Globus pallidus (tissue), 1 donor: ENCODE measurements around the gene MYBPH.

Experiments used
- DNase-seq: peaks from one replicate; pipeline ENCODE4 v3.0.0-alpha.2; 2015; ENCODE audit warnings: low spot score

Gene MYBPH

DNA sequence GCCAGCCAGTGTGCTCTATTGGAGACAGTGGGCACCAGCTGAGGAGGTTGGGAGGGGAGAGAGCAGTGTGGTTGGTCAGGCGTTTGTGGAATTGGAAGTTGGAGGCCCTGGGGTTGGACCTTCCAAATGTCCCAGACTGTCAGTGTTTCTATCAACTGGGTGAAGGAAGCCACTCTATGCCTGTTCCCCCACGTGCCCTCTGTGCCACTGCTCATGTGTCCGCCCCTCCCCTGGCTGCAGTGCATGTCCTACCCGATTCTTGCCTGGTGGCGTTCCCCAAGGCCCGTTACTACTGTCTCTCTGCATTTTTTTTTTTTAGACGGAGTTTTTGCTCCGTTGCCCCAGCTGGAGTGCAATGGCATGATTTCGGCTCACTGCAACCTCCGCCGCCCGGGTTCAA is 27.0 kb downstream of the MYBPH start:
- DNase-seq: no peak

DNA sequence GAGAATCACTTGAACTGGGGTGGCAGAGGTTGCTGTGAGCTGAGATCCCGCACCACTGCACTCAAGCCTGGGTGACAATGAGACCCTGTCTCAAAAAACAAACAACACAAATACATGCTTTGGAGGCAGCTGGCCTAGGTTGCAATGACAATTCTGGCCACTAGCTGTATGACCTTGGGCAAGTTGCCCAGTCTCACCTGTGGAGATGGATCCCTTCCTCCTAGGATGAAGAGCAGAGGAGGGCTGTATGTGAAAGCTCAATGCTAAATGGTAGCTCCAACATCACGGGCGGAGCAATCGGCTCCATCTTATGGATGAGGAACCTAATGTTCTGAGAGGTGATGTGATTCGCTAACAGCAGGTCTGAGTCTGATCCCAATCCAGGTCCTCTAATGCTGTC is 27.5 kb downstream of the MYBPH start:
- DNase-seq: no peak

DNA sequence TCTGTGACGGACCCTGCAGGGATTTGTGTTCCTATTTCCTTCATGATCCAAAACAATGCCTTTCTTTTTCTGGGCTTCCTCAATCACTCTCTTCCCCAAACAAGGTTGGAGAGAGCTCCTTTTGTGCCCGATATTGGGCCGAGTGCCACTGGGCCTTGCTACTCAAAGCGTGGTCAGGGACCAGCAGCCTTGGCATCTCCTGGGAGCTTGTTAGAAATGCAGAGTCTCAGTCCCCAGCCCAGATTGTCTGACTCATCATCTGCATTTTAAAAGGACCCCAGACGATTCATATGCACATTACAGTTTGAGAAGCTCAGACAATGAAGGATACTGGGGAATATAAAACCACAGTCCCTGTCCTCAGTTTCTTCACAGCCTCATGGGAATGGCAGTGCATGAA is 28.2 kb downstream of the MYBPH start:
- DNase-seq: peak; percentile 87

DNA sequence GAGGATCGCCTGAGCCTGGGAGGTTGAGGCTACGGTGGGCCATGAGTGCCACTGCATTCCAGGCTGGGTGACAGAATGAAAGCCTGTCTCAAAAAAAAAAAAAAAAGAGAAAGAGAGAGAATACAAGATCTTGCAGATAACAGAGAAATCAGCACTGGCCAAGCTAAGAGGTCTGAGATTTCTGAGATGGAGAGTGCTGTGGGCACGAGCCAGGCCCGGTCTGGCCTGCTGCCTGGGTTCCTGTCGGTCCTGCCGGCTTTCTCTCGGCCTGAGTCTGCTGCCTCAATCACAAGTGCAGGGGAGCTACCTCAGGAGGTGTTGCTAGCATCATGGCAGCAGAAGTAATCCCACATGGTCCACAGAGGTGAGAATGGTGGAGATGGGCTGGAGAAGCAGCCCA is 29.1 kb downstream of the MYBPH start:
- no peak for DNase-seq

DNA sequence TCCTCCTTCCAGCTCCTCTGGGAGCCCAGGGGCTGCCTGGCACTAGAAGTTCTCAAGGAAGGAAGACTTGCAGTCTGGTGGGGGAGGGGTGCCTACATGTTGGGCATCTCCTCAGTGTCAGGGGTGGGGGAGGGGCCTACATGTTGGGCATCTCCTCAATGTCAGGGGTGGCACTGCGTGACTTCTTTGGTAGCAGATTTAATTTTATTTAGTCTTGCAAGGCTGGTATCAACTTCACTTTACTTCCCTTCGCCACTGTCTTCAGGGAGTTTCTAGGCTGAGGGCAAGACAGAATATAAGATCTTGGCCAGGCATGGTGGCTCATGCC is 29.6 kb downstream of the MYBPH start:
- no peak for DNase-seq

DNA sequence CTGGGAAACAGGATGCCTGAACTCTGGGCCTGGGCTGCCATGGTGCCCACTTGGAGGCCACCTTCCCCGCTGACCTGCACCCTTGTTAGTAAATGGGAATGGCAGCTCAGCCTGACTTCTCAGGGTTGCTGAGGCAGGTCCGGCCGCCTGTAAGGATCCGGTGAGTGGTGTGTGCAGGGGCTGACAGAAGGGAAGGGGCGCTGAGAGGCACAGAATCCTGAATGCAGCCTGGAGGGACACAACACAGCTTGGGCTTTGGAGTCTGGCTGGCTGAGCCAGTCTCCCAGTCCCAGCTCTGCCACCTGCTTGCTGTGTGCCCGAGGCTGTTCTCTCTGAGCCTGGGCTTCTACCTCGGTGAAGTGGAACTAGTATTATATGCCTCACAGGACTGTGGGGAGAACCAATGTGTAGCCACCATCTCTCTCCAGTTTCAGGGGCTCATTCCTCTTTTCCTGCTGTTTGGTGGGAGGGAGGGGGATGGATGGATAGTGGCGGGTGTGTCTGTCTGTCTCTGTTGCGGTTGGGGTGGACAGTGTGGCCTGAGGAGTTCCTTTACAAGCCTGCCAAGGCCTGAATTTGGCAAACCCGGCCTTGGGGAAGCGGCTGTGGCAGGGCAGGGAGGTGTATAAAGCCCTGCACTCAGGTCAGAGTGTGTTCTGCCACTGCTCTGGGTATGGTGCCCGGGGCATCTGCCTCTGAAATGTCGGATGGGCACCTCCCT is 30.1 kb downstream of the MYBPH start:
- no peak for DNase-seq

DNA sequence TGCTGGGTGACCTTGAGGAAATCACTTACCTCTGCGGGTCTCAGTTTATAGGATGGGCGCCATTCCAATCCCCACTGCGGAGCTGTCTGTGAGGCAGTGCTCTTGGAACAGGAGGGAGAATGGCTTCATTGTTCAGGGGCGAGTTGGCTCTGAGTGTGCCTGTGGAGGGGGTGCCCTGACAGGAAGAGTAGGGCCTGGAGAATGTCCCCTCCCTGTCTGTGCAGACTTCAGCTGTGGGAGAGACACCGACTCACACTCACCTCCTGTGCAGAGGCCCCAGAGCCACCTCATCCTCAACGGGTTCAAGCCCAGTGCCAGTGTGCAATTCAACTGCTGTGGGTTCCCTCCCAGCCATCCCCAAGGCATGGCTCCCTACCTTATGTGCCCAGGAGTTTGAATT is 31.0 kb downstream of the MYBPH start:
- peak; percentile 97 for DNase-seq

DNA sequence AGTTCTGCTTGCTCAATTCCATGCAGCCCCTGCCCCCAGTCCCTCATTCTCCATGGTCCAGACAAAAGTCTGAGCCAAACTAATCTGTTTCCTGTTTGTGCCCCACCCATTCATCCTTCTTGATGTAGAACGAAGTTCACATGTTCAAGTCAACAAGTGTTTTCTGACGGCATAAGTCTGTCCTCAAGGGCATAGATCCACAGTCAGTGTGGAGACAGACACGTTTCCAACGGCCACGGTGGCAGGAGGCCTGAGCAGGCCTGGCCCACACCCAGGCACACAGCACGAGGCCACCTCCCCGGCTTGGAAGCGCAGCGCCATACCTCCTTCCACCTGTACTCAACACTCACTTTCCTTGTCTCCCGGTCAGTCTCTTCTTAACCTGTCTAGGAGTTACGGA is 32.0 kb downstream of the MYBPH start:
- no peak for DNase-seq

DNA sequence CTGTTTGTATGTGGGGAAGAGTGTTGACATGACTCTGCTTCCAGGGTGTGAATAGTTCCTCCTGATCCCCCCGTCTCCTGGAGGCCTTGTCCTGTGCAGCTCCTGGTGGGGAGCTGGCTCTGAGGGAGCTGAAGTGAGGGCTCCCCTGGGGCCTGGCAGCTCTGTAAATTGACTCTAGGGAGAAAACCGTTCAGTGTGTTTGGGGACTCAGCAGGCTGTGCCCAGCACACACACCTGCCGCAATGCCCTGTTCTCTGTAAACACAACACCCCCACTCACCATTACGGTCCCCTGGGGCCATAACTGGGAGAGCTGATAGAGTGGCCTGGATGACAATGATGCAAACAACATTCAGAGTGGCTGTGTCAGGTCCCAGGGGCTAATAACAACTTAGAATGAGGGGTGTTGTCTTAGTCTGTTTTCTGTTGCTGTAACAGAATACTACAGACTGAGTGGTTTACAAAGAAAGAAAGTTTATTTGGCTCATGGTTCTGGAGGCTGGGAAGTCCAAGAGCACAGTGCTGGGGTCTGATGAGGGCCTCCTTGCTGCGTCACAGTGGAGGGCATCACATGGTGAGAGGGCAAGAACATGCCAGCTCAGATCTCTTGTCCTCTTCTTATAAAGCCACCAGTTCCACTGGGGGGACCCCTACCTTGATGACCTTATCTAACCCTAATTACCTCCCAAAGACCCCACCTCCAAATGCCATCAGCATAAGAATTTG is 32.8 kb downstream of the MYBPH start:
- DNase-seq: no peak

DNA sequence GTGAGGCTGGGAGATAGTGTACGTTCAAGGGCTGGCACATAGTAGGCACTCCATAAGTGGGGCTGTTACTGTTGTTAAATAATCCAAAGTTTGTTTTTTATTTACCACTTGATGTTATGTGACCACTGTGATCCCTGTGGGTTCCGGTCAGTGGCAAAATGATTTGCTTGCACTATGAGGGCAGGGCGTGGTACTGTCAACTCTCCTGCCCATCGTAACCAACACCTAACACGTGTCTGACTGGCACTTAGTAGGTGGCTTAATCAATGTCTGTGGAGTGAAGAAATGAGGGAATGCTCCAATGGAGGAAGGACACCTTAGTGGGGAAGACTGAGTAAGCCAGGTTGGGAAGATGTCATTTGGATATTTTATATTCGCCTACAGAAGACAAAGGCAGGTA is 33.5 kb downstream of the MYBPH start:
- DNase-seq: no peak

DNA sequence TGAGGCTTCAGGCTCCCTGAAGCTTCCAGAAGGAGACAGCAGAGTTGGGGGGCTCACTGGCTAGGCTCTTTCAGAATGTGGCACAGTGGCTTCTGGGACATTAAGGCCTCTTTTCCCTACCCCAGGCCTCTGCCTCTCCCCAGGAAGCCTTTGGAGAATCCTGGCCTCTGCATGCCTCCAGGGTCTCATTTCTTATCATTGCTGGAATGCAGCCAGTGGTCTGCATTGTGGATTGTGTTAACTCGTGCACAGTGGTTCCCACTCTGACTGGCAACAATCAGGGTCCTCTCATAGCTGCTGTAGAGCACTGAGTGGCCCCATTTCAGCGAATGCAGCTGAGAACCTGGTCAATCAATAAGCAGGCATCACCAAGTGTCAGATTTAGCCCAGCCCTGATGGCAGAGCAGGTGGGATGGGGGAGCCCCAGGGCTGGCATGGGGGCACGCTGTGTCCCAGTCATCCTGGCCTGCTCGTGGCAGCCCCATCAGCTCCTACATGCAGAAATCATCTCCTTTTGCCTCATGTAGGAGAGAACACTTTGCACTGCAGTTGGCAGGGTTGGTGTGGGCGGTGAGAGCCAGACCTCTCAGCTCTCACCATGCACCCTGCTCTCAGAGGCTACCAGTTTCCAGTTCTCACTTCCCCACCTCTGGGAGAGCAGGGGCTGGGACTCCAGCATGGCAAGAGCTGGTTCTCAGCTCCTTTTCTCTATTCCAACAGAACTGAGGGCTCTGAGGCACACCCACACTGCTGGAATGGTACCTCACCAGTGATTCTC is 34.7 kb downstream of the MYBPH start:
- no peak for DNase-seq

DNA sequence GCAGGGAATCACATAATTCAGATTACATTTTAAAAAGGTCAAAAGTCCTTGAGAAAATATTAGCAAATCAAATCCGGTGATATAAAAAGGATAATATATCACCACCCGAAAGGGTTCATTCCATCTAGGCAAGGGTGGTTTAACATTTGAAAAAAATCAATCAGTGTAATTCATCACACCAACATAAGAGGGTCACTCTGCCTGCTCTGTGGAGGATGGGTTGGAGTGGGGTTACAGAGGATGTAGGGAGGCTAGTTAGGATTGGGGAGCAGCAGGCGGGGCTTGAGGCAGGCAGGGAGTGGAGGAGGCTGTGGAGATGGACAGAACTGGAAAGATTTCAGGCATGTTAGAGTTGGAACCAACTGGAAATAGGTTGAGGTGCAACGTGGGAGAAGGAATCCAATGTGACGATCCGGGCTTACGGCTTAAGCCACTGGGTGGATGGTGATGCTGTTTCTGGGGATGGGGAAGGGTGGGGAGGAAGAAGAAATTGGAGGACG is 35.6 kb downstream of the MYBPH start:
- no peak for DNase-seq

DNA sequence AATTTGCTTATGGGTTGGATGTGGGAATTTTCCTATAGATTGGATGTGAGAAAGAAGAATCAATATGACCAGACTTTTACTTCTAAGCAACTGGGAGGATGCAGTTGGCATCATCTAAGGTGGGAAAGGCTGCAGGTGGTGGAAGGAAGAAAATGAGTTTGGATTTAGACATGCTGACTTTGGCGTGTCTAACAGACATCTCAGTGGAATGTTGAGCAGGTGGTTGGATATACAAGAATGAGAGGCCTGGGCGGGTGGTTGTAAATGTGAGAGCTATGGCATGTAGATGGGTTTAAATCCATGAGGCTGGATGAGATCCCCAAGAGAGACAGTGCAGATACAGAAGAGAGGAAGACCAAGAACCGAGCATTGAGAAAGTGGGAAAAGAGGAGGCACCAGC is 37.6 kb downstream of the MYBPH start:
- DNase-seq: no peak

DNA sequence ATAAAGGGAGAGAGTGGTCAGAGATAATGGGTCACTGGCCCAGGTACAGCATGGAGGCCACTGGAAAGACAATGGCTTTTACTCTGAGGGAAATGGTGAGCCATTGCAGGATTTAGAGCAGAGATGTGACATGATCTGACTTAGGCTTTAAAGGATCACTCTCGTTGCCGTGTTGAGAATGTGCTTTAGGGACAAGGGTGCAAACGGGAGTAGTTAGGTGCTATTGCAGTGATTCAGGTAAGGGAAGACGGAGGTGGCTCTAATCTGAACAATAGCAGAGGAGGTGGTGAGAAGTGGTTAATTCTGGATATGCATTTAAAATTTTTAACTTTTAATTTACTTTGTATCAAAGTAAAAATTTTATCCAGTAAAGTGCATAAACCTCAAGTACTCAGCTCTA is 38.3 kb downstream of the MYBPH start:
- no peak for DNase-seq

DNA sequence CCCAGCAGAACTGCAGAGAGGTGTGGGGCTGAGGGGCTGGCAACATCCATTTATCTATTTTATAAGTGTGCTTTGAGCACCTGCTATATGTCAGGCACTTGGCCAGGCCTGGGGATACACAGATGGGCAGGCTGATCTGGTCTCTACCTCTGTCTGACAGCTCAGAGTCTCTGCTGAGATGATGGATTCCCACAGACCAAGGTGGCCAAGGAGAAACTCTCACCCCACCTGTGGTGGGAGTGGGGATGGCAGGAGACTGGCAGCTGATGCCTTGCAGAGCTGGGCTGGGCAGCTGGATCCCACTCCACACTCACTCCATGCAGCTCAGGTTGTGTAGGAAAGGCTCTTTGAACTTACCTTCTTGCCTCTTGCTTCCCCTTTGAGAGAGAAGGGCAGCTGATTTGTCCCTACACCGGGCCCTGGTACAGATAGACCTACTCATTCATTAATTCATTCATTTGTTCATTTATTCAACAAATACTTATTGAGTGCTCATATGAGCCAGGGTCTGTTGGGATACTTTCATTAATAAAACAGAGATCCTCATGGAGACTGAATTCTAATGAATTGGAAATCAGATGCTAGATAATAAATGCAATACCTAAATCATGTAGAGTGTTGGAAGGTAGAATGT is 39.1 kb downstream of the MYBPH start:
- no peak for DNase-seq

DNA sequence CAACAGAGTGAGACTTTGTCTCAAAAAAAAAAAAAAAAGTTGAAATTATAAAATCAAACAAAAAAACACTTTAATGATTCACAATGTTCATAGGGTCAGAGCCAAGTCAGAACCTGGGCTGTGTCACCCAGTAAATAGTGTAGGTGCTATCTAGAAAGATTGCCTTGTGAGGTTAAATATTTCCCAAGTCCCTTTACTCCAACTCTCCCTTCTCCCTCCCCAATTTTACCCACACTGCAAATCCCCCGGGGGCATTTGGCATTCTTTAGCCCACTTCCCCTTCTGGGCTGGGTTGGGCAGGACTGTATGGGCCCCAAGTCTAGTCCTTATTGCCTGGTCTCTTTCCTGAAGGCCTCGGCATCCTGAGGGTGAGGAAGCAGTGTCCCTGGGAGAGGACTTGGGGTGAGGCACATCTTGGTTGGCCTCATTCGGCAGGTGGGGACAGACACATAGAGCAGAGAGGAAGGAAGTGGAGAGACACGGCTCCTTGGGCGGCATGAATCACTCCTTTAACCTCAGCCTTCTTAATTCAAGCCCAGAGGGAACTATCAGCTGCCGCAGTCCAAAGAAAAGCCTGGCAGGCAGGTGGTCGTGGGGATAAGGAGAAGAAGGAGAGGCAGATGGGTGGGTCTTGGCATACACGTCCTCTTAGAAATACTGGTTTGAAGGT is 39.9 kb downstream of the MYBPH start:
- no peak for DNase-seq

DNA sequence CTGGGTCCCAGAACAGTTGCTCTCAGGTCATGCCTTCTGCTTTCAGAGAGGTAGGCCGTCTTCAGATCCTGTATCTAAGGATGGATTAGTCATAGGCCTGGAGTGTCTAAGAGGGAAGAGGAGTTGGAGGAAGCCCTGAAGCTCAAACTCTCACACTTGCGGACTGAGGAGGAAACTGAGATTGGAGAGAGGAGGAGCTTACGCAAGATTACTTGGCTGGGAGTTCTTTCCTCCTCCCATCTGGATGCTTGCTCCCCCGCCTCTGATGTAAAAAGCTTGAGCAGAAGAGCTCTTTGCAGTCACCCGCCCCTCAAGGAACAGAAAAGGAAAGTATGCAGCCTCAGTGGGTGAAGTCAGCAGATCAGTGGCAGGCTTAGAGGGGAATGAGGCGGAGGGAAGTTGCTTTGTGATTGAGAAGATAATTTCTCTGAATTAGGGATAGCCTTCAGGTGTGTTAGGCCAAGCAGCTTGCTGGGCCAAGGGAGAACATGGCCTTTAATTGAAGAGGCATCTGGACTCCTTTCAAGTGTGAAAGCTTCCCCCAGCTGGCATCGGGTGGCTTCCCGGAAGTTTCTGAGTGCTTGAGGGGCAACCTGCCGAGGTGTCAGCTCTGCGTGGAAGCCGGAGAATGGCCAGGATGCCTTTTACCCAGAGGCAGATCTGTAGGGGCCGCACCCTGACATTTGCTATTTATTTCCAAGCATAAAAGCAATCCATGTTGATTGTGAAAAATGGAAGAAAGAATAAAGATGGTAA is 41.5 kb downstream of the MYBPH start:
- DNase-seq: no peak

DNA sequence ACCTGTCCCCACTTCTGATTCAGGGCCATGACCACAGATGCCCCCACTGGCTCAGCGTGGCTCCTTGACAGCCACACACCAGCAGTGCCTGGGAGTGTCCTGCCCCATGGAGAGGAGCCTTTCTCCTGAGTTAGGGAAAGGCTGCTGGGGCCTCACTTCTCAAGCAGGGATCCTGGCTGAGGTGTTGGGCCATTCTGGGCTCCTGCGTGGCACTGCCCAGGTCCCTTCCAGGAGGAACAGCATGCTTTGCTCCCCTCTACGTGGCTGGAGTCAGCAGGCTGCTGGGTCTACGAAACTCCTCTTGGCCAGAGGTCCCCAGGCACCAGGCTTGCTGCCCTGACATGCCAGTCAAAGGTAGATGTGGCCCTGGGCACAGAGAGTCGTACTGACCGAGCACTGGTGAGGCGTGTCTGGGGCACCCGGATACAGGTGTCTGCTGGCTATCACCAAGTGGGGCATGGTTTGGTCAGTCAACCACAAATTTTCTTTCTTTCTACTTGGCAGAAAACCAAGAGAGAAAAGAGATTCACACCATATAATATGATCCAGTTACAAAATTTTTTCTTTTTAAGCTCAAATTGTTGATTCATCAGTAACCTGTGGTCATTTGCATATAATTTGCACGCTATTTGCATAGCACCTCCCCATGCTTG is 44.0 kb downstream of the MYBPH start:
- DNase-seq: no peak

DNA sequence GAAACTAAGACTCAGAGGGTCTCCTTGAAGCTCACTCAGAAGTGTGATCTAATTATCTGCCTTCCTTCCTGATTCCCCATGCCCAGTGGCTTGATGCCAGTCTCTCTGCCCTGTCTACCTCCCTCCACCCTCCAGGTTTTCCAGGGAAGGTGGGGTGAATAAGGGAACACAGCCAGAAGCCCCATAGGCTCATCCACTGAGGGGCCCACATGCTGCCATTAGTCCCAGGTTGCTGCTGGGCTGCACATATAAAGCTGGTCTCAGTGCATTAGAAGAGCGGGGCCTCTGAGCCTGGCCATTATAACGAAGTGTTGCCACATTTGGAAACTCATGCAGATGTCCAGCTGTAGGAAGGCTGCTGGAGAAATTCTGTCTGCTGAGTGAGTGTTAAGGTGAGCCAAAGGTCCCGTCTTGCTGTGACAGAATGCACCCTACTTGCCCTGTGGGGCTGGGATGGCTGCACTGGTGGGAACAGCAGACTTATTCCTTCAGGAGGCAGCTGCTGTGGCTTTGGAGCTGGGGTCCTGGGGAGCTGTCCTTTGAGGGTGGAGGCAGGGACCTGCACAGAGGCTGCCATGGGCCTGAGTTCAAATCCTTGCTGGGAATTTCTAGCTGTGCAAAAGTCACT is 45.2 kb downstream of the MYBPH start:
- no peak for DNase-seq

DNA sequence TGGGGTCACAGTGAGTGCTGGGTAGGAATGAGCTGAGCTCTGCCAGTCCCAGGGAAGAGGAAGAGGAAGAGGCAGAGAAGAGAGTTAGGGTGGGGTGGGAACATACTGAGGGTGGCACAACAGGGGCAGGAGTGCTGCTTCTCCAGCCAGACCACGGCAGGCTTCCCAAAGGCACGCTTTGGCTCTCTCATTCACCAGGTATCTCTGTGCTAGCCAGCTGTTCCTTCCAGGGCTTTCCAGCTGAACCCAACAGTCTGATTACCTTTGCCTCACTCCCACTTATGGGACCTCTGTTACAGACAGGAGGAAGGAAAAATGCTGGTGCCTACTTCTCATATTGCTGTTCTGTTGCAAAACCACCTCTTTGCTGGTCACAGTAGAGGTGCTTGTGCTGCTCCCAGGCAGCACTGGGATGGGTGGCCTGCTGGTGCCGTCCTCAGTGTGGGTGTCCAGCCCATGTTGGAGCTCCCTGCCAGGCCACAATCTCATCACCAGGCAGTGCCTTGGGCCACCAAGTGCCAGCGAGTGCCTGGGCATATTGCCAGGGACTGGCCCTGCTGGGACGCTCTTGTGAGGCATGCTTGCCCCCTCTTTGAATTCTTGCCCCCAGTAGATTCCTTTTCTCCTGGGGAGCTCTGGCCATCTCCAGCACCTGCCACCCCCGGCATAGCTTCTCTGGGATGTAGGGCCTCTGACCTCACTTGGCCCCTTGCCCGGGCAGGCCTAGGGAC is 46.0 kb downstream of the MYBPH start:
- DNase-seq: peak; percentile 97
